ENCODE data around the gene OOSP4B.
A peak's percentile ranks its signal among the peaks of the same experiment; 100 is the strongest.
"Not testable (repeated sequence)": the region's sequence is repeated elsewhere in the genome, so short reads cannot be mapped to it uniquely, and the experiment has no call there.

The OOSP4B gene

GRCh38 chr11:60016881-60017280 lies at the start of gene OOSP4B:
TSS of gene OOSP4B (plus strand) at chr11:60017181.
- DNase-seq = no peak

DNA sequence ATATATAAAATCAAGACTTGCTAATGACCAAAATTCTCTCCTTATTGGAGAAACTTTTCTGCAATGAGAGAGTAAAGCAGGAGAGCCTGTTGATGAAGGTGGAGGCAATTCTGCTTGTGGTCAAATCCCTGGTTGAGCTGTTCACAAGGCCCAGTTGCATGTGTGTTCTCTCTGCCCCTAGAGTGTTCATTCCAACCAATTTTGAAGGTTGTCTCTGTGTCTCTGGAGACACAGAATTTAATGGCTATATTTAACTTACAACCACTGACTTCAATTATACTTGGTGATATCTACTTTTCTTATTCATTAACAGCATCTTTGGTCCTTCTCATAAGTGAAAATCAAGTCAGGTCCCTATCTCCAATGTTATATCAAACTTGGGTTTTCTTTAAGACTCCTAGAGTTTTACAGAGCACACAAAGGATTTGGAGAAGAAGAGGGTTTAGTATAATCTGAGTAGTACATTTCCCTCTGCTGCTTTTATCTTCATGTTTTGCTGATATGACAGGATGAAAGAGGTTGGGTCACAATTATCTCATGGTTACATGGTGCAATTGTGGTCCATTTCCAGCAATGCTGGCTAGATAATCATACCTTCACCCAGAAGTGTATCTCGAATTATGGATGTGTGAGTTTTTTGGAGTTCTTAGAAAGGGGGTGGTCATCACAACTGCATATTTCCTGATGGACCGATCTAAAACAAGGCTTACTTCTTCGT lies 49.1 kb upstream of the OOSP4B start:
- no peak for DNase-seq

- no peak for DNase-seq
These were observed 48.6 kb upstream of the OOSP4B start for GRCh38 chr11:59968395-59968783.

GRCh38 chr11:59973097-59973496 lies 43.9 kb upstream of the OOSP4B start:
- no peak for DNase-seq

GRCh38 chr11:59981106-59981770 lies 35.7 kb upstream of the OOSP4B start:
- no peak for DNase-seq

DNA sequence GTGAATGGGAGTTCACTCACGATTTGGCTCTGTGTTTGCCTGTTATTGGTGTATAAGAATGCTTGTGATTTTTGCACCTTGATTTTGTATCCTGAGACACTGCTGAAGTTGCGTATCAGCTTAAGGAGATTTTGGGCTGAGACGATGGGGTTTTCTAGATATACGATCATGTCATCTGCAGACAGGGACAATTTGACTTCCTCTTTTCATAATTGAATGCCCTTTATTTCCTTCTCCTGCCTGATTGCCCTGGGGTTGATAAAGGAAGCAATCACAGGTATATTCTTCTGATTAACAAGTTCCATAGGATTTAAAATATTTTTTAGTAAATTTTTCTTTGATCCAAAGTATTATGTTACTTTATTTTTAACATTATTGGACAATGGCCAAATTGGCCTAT lies 34.9 kb upstream of the OOSP4B start:
- DNase-seq = not testable (repeated sequence)

DNA sequence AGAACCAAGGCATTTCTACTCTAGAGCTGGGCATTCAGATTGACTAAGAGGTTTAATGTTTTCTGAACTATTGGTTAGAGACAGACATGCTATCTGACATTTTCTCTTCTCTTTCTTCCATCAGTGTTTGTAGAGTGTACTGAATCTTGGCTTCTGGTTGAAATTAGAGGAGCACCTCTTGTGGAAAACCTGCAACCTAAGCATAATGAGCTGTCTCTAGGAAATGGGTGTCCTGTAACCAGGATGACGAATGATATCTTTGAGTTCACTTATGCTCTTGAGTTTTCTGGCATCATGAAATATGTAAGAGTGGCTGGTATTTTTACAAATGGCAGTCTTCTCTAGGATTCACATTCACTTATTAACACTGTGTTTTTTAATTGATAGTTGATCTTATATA lies 33.8 kb upstream of the OOSP4B start:
- DNase-seq = no peak

DNA sequence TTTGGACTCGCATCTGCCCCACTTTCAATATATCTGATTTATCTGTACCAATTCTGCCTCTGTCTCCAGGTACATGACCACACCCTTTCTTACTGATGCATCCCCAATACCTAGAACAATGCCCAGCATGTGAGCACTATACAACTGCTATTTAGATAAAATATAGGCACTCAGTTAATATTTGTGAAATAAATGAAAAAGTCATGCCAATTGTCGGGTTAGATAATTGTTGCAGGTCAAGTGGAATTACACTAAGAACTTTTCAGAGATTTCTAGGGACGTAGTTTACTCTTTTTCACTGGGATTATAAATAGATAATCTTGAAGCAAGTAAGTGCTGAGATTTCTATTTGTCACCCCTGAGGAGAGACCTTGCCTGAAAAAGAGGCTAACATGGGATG lies 32.6 kb upstream of the OOSP4B start:
- DNase-seq = no peak

GRCh38 chr11:59990421-59990820 lies 26.6 kb upstream of the OOSP4B start:
- no peak for DNase-seq

DNA sequence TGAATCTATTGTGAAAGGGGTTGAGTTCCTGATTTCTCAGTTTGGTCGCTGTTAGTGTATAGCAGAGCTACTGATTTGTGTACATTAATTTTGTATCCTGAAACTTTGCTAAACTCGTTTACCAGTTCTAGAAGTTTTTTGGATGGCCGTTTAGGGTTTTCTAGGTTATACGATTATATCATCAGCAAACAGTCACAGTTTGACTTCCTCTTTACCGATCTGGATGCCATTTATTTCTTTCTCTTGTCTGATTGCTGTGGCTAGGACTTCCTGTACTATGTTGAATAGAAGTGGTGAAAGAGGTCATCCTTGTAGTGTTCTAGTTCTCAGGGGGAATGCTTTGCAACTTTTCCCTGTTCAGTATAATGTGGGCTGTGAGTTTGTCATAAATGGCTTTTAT lies 24.6 kb upstream of the OOSP4B start:
- DNase-seq = no peak

DNA sequence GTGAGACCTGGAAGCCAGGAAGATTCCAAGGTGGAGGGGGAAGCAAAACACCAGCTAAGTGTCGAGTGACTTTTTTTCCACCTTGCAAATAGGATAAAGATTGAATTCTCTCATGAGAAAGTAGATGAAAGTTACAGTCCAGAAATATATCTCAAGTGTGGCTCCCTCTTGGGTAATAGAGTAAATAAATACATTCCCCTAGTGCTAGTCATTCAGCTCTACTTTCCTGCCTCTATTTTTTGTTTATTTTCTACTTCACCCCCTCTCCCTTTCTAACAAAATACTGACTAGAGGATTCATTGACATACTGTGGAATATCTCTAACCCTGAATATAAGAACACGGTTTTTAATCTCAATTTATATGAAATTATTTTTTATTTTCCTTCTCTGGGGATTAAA lies 19.2 kb upstream of the OOSP4B start:
- no peak for DNase-seq

- no peak for DNase-seq
These were observed 17.3 kb upstream of the OOSP4B start for GRCh38 chr11:59999691-60000090.

GRCh38 chr11:60003729-60004128 lies 13.3 kb upstream of the OOSP4B start:
- no peak for DNase-seq

GRCh38 chr11:60005360-60005759 lies 11.6 kb upstream of the OOSP4B start:
- no peak for DNase-seq

DNA sequence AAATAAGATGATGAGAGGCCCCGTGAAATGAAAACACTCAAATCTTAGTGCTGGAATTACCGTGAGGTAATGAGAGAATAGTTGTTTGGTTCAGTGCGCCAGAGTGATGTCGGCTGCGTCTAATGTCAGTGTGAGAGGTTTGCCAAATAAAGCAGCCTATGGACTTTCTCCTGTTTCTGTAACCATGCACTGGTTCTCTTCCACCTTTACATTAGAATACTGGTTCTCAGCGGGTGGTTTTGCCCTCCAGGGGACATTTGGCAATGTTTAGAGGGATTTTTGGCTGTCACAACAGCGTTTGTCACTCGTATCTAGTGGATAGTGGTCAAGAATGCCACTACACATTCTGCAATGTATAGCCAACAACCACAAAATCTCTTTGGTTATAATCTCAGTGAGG lies 1.1 kb downstream of the OOSP4B start:
- DNase-seq = no peak

GRCh38 chr11:60020376-60020775 lies 3.4 kb downstream of the OOSP4B start:
- not testable (repeated sequence) for DNase-seq

GRCh38 chr11:60029015-60029632 lies 12.1 kb downstream of the OOSP4B start:
- no peak for DNase-seq

- DNase-seq = no peak
These were observed 23.1 kb downstream of the OOSP4B start, which contains the start of gene OOSP2 for GRCh38 chr11:60040109-60040508. TSS of gene OOSP2 (plus strand) at chr11:60040409. CDS start at chr11:60040460, 51 bp downstream.

DNA sequence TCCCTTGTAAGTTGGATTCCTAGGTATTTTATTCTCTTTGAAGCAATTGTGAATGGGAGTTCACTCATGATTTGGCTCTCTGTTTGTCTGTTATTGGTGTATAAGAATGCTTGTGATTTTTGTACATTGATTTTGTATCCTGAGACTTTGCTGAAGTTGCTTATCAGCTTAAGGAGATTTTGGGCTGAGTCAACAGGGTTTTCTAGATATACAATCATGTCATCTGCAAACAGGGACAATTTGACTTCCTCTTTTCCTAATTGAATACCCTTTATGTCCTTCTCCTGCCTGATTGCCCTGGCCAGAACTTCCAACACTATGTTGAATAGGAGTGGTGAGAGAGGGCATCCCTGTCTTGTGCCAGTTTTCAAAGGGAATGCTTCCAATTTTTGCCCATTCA lies 33.4 kb downstream of the OOSP4B start:
- DNase-seq = not testable (repeated sequence)

DNA sequence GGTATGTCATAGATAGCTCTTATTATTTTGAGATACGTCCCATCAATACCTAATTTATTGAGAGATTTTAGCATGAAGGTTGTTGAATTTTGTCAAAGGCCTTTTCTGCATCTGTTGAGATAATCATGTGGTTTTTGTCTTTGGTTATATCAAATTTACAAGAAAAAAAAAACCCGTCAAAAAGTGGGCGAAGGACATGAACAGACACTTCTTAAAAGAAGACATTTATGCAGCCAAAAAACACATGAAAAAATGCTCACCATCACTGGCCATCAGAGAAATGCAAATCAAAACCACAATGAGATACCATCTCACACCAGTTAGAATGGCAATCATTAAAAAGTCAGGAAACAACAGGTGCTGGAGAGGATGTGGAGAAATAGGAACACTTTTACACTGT lies 33.9 kb downstream of the OOSP4B start:
- not testable (repeated sequence) for DNase-seq

GRCh38 chr11:60056349-60056969 lies 39.5 kb downstream of the OOSP4B start, which contains the start of gene MS4A3:
TSS of gene MS4A3 (plus strand) at chr11:60056665. CDS start at chr11:60061161, 4,496 bp downstream.
- no peak for DNase-seq

GRCh38 chr11:60059052-60059451 lies 42.1 kb downstream of the OOSP4B start:
- DNase-seq = peak; percentile 26

GRCh38 chr11:60059521-60060240 lies 42.7 kb downstream of the OOSP4B start:
- DNase-seq = no peak
